Prostate gland (tissue), 2 donors: Measurements from ENCODE around the gene WWTR1.

Experiments
- POLR2A ChIP-seq: fragments of 450-650 bp; IDR thresholded peaks from one replicate; pipeline ENCODE4 v1.6.1; 2016; ENCODE audit warnings: antibody characterized with exemption, mild to moderate bottlenecking
- POLR2AphosphoS5 ChIP-seq: sonication (generic); formaldehyde crosslinking; IDR thresholded peaks from one replicate; pipeline ENCODE4 v1.6.1; 2017; ENCODE audit warnings: antibody characterized with exemption
- TF ChIP-seq, protein P1 (sequence below), 4 experiments: fragments of 200-600 bp in 2 of 4; fragments of 450-650 bp in 2 of 4; sonication (generic) in 2 of 4; IDR thresholded peaks; 1 replicate in 3 of 4; 2 replicates in 1 of 4; pipeline ENCODE4 v1.5.1; 2016 to 2019; ENCODE audit warnings: antibody characterized with exemption in 4 of 4, mild to moderate bottlenecking in 2 of 4, moderate library complexity in 2 of 4

DNA sequence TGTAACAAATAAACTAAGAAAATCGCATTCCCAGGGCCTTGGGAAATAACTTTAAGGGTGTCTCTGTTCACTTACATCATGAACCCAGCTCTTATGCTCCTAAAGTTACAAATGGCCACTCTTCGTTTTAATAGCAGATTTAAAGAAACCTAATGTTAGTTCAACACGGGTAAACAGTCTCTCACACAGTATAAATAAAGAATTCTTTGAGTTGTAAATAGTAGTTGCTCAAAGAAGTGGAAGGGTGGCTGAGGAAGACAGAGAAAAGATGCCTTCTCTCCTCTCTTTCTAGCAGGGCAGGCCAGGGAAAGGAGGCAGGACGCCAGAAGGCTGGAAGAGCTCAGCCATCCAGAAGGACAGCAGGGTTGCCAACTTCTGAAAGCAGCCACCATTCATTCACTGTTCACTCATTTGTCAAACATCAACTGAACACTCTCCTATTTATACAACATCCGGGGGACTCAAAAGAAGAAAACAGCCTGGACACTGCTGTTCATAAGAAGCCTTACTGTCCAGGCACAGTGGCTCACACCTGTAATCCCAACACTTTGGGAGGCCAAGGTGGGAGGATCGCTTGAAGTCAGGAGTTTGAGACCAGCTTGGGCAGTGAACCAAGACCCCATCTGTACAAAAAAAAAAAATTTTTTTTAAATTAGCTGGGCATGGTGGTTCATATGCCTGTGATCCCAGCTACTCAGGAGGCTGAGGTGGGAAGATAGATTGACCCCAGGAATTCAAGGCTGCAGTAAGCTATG, 47.3 kb downstream of the WWTR1 start:
- TF ChIP-seq, protein P1, sequence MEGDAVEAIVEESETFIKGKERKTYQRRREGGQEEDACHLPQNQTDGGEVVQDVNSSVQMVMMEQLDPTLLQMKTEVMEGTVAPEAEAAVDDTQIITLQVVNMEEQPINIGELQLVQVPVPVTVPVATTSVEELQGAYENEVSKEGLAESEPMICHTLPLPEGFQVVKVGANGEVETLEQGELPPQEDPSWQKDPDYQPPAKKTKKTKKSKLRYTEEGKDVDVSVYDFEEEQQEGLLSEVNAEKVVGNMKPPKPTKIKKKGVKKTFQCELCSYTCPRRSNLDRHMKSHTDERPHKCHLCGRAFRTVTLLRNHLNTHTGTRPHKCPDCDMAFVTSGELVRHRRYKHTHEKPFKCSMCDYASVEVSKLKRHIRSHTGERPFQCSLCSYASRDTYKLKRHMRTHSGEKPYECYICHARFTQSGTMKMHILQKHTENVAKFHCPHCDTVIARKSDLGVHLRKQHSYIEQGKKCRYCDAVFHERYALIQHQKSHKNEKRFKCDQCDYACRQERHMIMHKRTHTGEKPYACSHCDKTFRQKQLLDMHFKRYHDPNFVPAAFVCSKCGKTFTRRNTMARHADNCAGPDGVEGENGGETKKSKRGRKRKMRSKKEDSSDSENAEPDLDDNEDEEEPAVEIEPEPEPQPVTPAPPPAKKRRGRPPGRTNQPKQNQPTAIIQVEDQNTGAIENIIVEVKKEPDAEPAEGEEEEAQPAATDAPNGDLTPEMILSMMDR (IDR thresholded peaks at IDR 0.05), result no peak
- TF ChIP-seq POLR2A (no peak), POLR2AphosphoS5 (no peak)
